ENCODE results near the gene CARF.

CARF gene

GRCh38 chr2:203021991-203022390 lies 109.9 kb downstream of the CARF start:
- no peak for DNase-seq (ENCODE audit: low read depth)

GRCh38 chr2:203022751-203023150 lies 110.7 kb downstream of the CARF start:
- no peak for DNase-seq (ENCODE audit: low read depth)

GRCh38 chr2:203025592-203025991 lies 113.5 kb downstream of the CARF start:
- DNase-seq (ENCODE audit: low read depth), result no peak

- no peak for DNase-seq (ENCODE audit: low read depth)
These were observed 118.5 kb downstream of the CARF start for GRCh38 chr2:203030545-203030944.

DNA sequence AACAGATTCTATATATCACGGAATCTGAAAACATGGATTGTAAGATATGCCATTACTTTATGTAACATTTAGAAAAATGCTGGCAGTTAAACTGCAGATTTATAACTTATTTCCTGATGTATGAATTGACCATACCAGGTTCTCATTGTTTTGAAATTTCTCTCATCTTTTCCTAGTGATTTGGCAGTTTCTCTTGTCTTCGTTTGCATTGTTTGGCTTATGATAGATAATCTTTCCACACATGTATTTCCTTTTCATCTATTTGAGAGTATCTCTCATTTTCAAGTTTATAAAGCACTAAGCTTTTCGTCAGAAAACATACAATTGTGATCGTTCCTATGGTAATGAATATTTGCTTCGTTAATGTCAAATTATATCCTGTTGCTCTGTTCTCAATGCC lies 118.9 kb downstream of the CARF start:
- no peak for DNase-seq (ENCODE audit: low read depth)

DNA sequence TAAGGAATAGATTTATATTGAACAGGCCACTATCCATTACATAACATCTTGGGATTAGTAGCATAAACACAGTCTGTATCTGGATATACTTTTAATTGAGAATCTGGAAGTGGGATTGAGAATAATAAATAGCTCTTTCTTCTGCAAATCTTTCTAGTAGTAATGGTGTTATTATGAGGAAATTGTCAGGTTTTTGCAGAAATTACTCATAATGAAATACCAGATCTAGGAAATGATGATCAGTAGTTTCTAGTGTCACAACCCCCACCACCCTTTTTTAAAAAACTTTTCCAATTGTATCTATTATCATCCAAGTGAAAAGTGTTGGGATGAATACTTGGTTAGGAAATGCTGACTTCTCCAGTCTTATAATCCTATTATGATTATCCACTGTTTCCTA lies 121.3 kb downstream of the CARF start:
- DNase-seq (ENCODE audit: low read depth), result no peak

DNA sequence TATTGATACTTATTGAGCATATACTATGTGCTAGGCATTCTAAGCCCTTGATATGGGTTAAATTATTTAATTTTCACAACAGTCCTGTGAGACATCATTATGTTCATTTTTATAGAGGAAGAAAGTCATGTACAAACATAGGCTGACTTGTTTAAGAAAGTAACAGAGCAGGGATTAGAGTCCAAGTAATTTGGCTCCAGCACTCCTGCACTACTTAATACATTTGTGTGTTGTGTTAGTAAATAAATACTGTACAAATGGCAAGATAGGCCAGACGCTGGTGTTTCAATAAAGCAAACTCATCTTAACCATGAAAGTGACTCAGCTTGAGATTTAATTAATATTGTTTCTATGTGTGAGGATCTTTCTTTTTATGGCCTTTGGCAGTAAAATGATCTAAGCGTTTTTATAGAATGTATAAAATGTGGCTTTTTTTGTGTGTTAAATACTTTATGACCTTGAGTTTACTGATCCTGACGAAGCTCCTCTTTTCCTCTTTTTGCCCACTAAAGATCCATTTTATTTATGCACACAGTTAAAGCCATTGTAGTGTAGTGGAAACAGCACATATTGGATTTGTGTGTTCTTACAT lies 123.9 kb downstream of the CARF start:
- no peak for DNase-seq (ENCODE audit: low read depth)

All from stimulated activated CD8-positive, alpha-beta memory T cell treated with anti-CD3 and anti-CD28 coated beads, Interleukin-4, amount 100 ng/mL, for 24 hours (primary cell).